Endothelial cell of umbilical vein (primary cell): ENCODE measurements around the gene RALGPS1. TPM values are rescaled to one million over a fixed set of nuclear protein-coding genes. Genes with fewer than 3 reads are reported as not detected.

ENCODE experiments used
- BruUV-seq: library from RNA; stranded (reverse); fragments of 400-500 nt; replicated peaks from 2 replicates; lab custom pipeline; 2021; lab: Mats Ljungman, UMichigan
- CTCF ChIA-PET: fragments of 300-600, 350-600 bp; sonication (Branson Sonifier 250); formaldehyde crosslinking; loops from one replicate; lab custom pipeline; 2021; ENCODE audit warnings: antibody characterized with exemption, inconsistent platforms; lab: Charles Lee
- POLR2A ChIA-PET: fragments of 300-600, 350-600 bp; sonication (Branson Sonifier 250); formaldehyde crosslinking; loops from one replicate; lab custom pipeline; 2021; ENCODE audit warnings: antibody characterized with exemption, inconsistent platforms; lab: Charles Lee
- DNase-seq: peaks from one replicate; pipeline ENCODE4 v3.0.0-alpha.2; 2011; ENCODE audit warnings: low read depth, low spot score
- FAIRE-seq: peaks from 2 replicates; lab custom pipeline; 2011; peaks lifted over from hg19 to GRCh38; lab: Jason Lieb, UNC
- H2AFZ ChIP-seq: 2 replicates; pipeline ENCODE4 v1.6.0; 2012; ENCODE audit warnings: low read depth, low read length, control low read depth, inconsistent platforms
- H3K27ac ChIP-seq: 2 replicates; pipeline ENCODE4 v1.5.1; 2011; ENCODE audit warnings: low read depth, mild to moderate bottlenecking, control low read depth, low read length, moderate library complexity; ENCODE audit not compliant: insufficient read depth
- H3K27me3 ChIP-seq, 2 experiments: 2 replicates each; pipeline versions ENCODE4 v1.6.0 to v1.6.1; 2011; ENCODE audit warnings: low read length in 2 of 2, mixed read lengths in 1 of 2; ENCODE audit not compliant: control insufficient read depth in 2 of 2, insufficient read depth in 2 of 2
- H3K36me3 ChIP-seq, 2 experiments: 2 replicates in 1 of 2; 3 replicates in 1 of 2; pipeline ENCODE4 v1.5.1; 2011; ENCODE audit warnings: low read length in 2 of 2, mild to moderate bottlenecking in 1 of 2, moderate library complexity in 1 of 2; ENCODE audit not compliant: control insufficient read depth in 2 of 2, insufficient read depth in 2 of 2; ENCODE audit errors: extremely low read depth in 1 of 2
- H3K4me1 ChIP-seq: 3 replicates; pipeline ENCODE4 v1.5.1; 2011; ENCODE audit warnings: mild to moderate bottlenecking, low read length; ENCODE audit not compliant: control insufficient read depth, insufficient read depth; ENCODE audit errors: extremely low read depth
- H3K4me2 ChIP-seq: 2 replicates; pipeline ENCODE4 v1.6.1; 2011; ENCODE audit warnings: low read length, control low read depth, mixed read lengths; ENCODE audit not compliant: insufficient read depth
- H3K4me3 ChIP-seq, 3 experiments: fragments of 200-600 bp in 1 of 3; sonication (generic), shearing (Covaris generic) in 1 of 3; replicated peaks in 1 of 3; 2 replicates each; pipeline ENCODE4 v1.5.1; 2011 to 2016; ENCODE audit warnings: control low read depth in 3 of 3, low read length in 3 of 3, mild to moderate bottlenecking in 2 of 3, inconsistent platforms in 1 of 3, low read depth in 1 of 3, moderate library complexity in 1 of 3; ENCODE audit not compliant: insufficient read depth in 1 of 3
- H3K79me2 ChIP-seq: 2 replicates; pipeline ENCODE4 v1.6.0; 2012; ENCODE audit warnings: low read length, inconsistent platforms; ENCODE audit not compliant: control insufficient read depth, insufficient read depth
- H3K9ac ChIP-seq: replicated peaks from 2 replicates; pipeline ENCODE3; 2011; ENCODE audit warnings: low read length, control low read depth; ENCODE audit not compliant: insufficient read depth; ENCODE audit errors: extremely low read depth
- H3K9me1 ChIP-seq: replicated peaks from 3 replicates; pipeline ENCODE4 v1.6.0; 2011; ENCODE audit warnings: mild to moderate bottlenecking, low read length; ENCODE audit not compliant: control insufficient read depth, insufficient read depth; ENCODE audit errors: extremely low read depth
- H3K9me3 ChIP-seq: replicated peaks from 2 replicates; pipeline ENCODE4 v1.5.1; 2012; ENCODE audit warnings: low read length, inconsistent platforms; ENCODE audit not compliant: control insufficient read depth, insufficient read depth
- H4K20me1 ChIP-seq: replicated peaks from 2 replicates; pipeline ENCODE3; 2011; ENCODE audit warnings: mild to moderate bottlenecking, low read length; ENCODE audit not compliant: control insufficient read depth, insufficient read depth; ENCODE audit errors: extremely low read depth
- EZH2 ChIP-seq: IDR thresholded peaks from 2 replicates; pipeline ENCODE4 v1.6.1; 2012; ENCODE audit warnings: borderline replicate concordance, low read depth, mild to moderate bottlenecking, moderate library complexity, low read length, inconsistent platforms; ENCODE audit not compliant: severe bottlenecking
- FOS ChIP-seq: IDR thresholded peaks from 2 replicates; pipeline ENCODE4 v1.6.1; 2011; ENCODE audit warnings: mild to moderate bottlenecking, low read length, moderate library complexity, borderline replicate concordance; ENCODE audit not compliant: insufficient read depth
- GATA2 ChIP-seq: IDR thresholded peaks from 2 replicates; pipeline ENCODE4 v1.7.0; 2011; ENCODE audit warnings: low read depth, mild to moderate bottlenecking, moderate library complexity, mixed read lengths, low read length; ENCODE audit not compliant: insufficient read length, insufficient read depth
- JUN ChIP-seq: IDR thresholded peaks from 2 replicates; pipeline ENCODE4 v1.6.1; 2011; ENCODE audit warnings: borderline replicate concordance, low read depth; ENCODE audit not compliant: insufficient read length, insufficient read depth
- MYC ChIP-seq: IDR thresholded peaks from one replicate; pipeline ENCODE4 v1.6.1; 2011; ENCODE audit warnings: mild to moderate bottlenecking, low read depth, low read length
- POLR2A ChIP-seq: IDR thresholded peaks from 2 replicates; pipeline ENCODE4 v1.6.1; 2012; ENCODE audit warnings: low read depth, mild to moderate bottlenecking, control low read depth, low read length
- POLR2AphosphoS5 ChIP-seq: IDR thresholded peaks from 2 replicates; pipeline ENCODE4 v1.6.1; 2012; ENCODE audit warnings: low read depth, mild to moderate bottlenecking, control low read depth, low read length, moderate library complexity; ENCODE audit not compliant: insufficient read depth
- dilution Hi-C: fragments of 300-500 bp; cut with MboI; formaldehyde crosslinking; loops from one replicate; pipeline ENCODE4 v1.15.0; 2019; ENCODE audit warnings: low sequenced_read_pairs; ENCODE audit not compliant: extremely low pct_ligation_motif_present
- intact Hi-C: fragments of 100-400 bp; cut with micrococcal nuclease; formaldehyde crosslinking; loops from one replicate; pipeline ENCODE4 v1.10.0; 2022
- polyA plus RNA-seq, 4 experiments: library from polyadenylated mRNA; depleted of rRNA in 3 of 4; stranded (reverse) in 3 of 4; unstranded in 1 of 4; fragments of >200 nt; gene quantifications; 2 replicates each; pipeline versions ENCODE4 v1.2.1 to v1.2.3, GENCODE V29; 2011 to 2012; ENCODE audit warnings: missing spikeins in 1 of 4
- total RNA-seq: library from RNA; stranded (reverse); gene quantifications from 2 replicates; pipeline ENCODE4 v1.2.3, GENCODE V29; 2021
- TF ChIP-seq, protein P1 (sequence below), 2 donors: IDR thresholded peaks; 1 replicate in 1 of 2; 2 replicates in 1 of 2; pipeline ENCODE4 v1.5.1; 2011; ENCODE audit warnings: low read length in 2 of 2, mild to moderate bottlenecking in 2 of 2, moderate library complexity in 2 of 2, control low read depth in 1 of 2, inconsistent platforms in 1 of 2, low read depth in 1 of 2; ENCODE audit not compliant: insufficient read depth in 1 of 2; ENCODE audit errors: extremely low read depth in 1 of 2
- TF ChIP-seq, protein P2 (sequence below): IDR thresholded peaks from 2 replicates; pipeline ENCODE4 v1.6.1; 2011; ENCODE audit not compliant: insufficient read depth, insufficient read length

Gene RALGPS1
- total and polyA plus RNA-seq, 2 donors (not counting 3 experiments of a cell fraction or from before 2014, with no cell fraction given), result 3.8 to 5.5 TPM

DNA sequence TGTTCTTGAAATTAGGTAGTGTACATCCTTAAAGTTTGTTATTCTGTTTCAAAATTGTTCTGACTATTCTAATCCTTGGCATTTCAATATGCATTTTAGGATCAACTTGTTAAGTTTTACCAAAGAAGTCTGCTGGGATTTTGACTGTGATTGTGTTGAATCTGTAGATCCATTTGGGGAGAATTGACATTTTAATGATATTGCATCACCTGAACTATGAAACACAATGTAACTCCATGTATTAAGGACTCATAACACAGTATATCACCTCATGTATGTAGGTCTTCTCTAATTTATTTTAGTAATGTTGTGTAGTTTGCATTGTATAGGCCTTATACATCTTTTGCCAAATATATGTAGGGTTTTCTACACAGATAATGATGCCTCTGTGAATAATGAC, 77.8 kb downstream of the RALGPS1 start:
- Histone ChIP-seq H3K27me3 (no peaks in the 10 kb centered on the region), H3K4me3 (no peak overlapping the region), H3K4me2 (no peak overlapping the region), H4K20me1 (no peaks in the 10 kb centered on the region), H3K27ac (no peak overlapping the region), H3K9me3 (no peaks in the 10 kb centered on the region), H3K4me1 (no peaks in the 10 kb centered on the region), H3K79me2 (no peaks in the 10 kb centered on the region), H3K9ac (no peak overlapping the region), H2AFZ (no peak overlapping the region), H3K9me1 (no peaks in the 10 kb centered on the region), H3K36me3 (no peaks in the 10 kb centered on the region)
- ChIA-PET POLR2A (no interaction called here), CTCF (no interaction called here)
- FAIRE-seq (no peak), DNase-seq (no peak)
- no peak for TF ChIP-seq EZH2
- TF ChIP-seq FOS, result no peak
- no peak for TF ChIP-seq MYC
- TF ChIP-seq, protein P1, sequence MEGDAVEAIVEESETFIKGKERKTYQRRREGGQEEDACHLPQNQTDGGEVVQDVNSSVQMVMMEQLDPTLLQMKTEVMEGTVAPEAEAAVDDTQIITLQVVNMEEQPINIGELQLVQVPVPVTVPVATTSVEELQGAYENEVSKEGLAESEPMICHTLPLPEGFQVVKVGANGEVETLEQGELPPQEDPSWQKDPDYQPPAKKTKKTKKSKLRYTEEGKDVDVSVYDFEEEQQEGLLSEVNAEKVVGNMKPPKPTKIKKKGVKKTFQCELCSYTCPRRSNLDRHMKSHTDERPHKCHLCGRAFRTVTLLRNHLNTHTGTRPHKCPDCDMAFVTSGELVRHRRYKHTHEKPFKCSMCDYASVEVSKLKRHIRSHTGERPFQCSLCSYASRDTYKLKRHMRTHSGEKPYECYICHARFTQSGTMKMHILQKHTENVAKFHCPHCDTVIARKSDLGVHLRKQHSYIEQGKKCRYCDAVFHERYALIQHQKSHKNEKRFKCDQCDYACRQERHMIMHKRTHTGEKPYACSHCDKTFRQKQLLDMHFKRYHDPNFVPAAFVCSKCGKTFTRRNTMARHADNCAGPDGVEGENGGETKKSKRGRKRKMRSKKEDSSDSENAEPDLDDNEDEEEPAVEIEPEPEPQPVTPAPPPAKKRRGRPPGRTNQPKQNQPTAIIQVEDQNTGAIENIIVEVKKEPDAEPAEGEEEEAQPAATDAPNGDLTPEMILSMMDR (IDR thresholded peaks at IDR 0.05; ENCODE audit: extremely low read depth in 1 of 2, insufficient read depth in 1 of 2, low read depth in 1 of 2, low read length in 2 of 2), result no peak
- no peak for TF ChIP-seq POLR2A
- no peak for TF ChIP-seq GATA2
- TF ChIP-seq POLR2AphosphoS5, result no peak
- TF ChIP-seq, protein P2, sequence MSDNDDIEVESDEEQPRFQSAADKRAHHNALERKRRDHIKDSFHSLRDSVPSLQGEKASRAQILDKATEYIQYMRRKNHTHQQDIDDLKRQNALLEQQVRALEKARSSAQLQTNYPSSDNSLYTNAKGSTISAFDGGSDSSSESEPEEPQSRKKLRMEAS, result no peak
- TF ChIP-seq JUN, result no peak
- intact Hi-C loops, result no loop called here
- BruUV-seq, result no TSS peak
- dilution Hi-C loops, result no loop called here
